Tibial nerve (tissue), 3 donors: ENCODE measurements around the gene AMELX.

Source experiments
- POLR2A ChIP-seq, 2 donors: fragments of 450-650 bp; IDR thresholded peaks; one replicate each; pipeline ENCODE4 v1.6.1; 2017; ENCODE audit warnings: antibody characterized with exemption in 2 of 2, mild to moderate bottlenecking in 2 of 2, moderate library complexity in 2 of 2
- TF ChIP-seq, protein P1 (sequence below), 5 experiments: fragments of 200-600 bp in 3 of 5; fragments of 450-650 bp in 2 of 5; sonication (generic) in 3 of 5; IDR thresholded peaks; one replicate each; pipeline ENCODE4 v1.5.1; 2016 to 2019; ENCODE audit warnings: antibody characterized with exemption in 5 of 5, mild to moderate bottlenecking in 3 of 5, moderate library complexity in 2 of 5

DNA sequence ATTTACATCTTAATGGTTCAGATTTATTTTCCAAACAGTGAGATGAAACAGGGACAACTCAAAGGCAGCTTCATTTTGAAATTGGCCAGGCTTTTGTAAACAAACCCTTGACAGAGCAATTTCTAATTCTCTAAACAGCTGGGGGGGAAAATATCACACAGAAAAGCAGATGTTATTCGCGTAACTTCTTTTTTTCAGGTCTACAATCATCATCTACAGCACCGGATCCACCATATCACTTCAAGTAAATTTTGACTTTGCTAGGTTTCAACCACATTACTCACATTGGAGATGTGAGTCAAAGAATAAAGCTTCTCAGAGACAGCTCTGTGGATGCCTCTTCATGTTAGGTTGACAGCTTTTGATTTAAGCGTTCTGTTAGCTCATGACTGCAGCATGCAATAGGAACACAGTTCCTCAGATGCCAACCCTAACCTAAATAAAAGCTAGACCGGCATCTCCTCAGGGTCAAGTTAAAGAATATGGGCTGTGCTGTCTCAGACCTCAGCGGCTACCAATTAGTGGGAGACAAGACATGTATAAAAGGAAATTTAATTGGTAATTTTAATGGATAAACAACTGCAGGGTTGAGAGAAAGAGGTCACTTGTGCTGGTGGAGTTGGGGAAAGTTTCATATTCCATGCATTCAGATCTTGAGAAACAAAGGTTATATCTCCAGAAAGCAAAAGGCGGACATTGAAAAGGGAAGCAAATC lies 26.8 kb downstream of the AMELX start:
- TF ChIP-seq, protein P1, sequence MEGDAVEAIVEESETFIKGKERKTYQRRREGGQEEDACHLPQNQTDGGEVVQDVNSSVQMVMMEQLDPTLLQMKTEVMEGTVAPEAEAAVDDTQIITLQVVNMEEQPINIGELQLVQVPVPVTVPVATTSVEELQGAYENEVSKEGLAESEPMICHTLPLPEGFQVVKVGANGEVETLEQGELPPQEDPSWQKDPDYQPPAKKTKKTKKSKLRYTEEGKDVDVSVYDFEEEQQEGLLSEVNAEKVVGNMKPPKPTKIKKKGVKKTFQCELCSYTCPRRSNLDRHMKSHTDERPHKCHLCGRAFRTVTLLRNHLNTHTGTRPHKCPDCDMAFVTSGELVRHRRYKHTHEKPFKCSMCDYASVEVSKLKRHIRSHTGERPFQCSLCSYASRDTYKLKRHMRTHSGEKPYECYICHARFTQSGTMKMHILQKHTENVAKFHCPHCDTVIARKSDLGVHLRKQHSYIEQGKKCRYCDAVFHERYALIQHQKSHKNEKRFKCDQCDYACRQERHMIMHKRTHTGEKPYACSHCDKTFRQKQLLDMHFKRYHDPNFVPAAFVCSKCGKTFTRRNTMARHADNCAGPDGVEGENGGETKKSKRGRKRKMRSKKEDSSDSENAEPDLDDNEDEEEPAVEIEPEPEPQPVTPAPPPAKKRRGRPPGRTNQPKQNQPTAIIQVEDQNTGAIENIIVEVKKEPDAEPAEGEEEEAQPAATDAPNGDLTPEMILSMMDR (IDR thresholded peaks at IDR 0.05), result no peak
- TF ChIP-seq POLR2A (IDR thresholded peaks at IDR 0.05), result no peak
